HEK293 (cell line): ENCODE data around the gene AEBP1.

Experiments
- CTCF ChIA-PET: fragments of 350-600 bp; formaldehyde crosslinking; extraction: SDS; loops from one replicate; lab custom pipeline; 2021; ENCODE audit warnings: antibody characterized with exemption; lab: Yijun Ruan, JAX
- POLR2A ChIA-PET: fragments of 300-600 bp; formaldehyde crosslinking; extraction: SDS; loops from one replicate; lab custom pipeline; 2020; ENCODE audit warnings: antibody characterized with exemption, inconsistent platforms; lab: Yijun Ruan, JAX
- H3K27ac ChIP-seq: fragments of 200-500 bp; sonication (Bioruptor generic); 2 replicates; pipeline ENCODE4 v1.5.1; 2014; ENCODE audit warnings: low read depth, low read length, control low read depth, inconsistent platforms; ENCODE audit errors: extremely low read depth
- H3K36me3 ChIP-seq, 2 experiments: fragments of 200-500 bp in 1 of 2; sonication (Bioruptor generic) in 1 of 2; 1 replicate in 1 of 2; 2 replicates in 1 of 2; pipeline ENCODE4 v1.5.1; 2014 to 2017; ENCODE audit warnings: inconsistent platforms in 2 of 2, low read length in 2 of 2; ENCODE audit not compliant: control insufficient read depth in 2 of 2, insufficient read depth in 1 of 2
- H3K4me1 ChIP-seq: fragments of 200-500 bp; sonication (Bioruptor generic); 2 replicates; pipeline ENCODE4 v1.5.1; 2014; ENCODE audit warnings: mild to moderate bottlenecking, low read length, inconsistent platforms; ENCODE audit not compliant: control insufficient read depth, insufficient read depth
- H3K4me3 ChIP-seq: 2 replicates; pipeline ENCODE4 v1.5.1; 2011; ENCODE audit warnings: low read depth, mild to moderate bottlenecking, control low read depth, low read length, moderate library complexity
- H3K9me3 ChIP-seq: fragments of 200-500 bp; sonication (Bioruptor generic); 2 replicates; pipeline ENCODE4 v1.5.1; 2014; ENCODE audit warnings: low read depth, low read length, inconsistent platforms; ENCODE audit not compliant: control insufficient read depth, insufficient read depth
- PRDM2 ChIP-seq: fragments of 450-650 bp; formaldehyde crosslinking; IDR thresholded peaks from 2 replicates; pipeline ENCODE4 v1.5.1; 2016; ENCODE audit warnings: missing biosample characterization, missing genetic modification characterization, borderline replicate concordance
- YY2 ChIP-seq: fragments of 450-650 bp; formaldehyde crosslinking; IDR thresholded peaks from 2 replicates; pipeline ENCODE4 v1.5.1; 2016; ENCODE audit warnings: missing biosample characterization, missing genetic modification characterization
- ZNF148 ChIP-seq: fragments of 450-650 bp; formaldehyde crosslinking; IDR thresholded peaks from 2 replicates; pipeline ENCODE4 v1.5.0; 2017; ENCODE audit warnings: missing biosample characterization, missing genetic modification characterization, borderline replicate concordance
- ZNF157 ChIP-seq: fragments of 450-650 bp; formaldehyde crosslinking; IDR thresholded peaks from 2 replicates; pipeline ENCODE4 v1.5.1; 2016; ENCODE audit warnings: missing biosample characterization, missing genetic modification characterization
- ZNF202 ChIP-seq: fragments of 450-650 bp; formaldehyde crosslinking; IDR thresholded peaks from 2 replicates; pipeline ENCODE4 v1.5.1; 2016; ENCODE audit warnings: missing biosample characterization, missing genetic modification characterization, borderline replicate concordance
- ZNF239 ChIP-seq: fragments of 450-650 bp; formaldehyde crosslinking; IDR thresholded peaks from 2 replicates; pipeline ENCODE4 v1.5.1; 2016; ENCODE audit warnings: missing biosample characterization, missing genetic modification characterization
- ZNF391 ChIP-seq: fragments of 450-650 bp; formaldehyde crosslinking; IDR thresholded peaks from 2 replicates; pipeline ENCODE4 v1.5.1; 2016; ENCODE audit warnings: low read depth, missing biosample characterization, missing genetic modification characterization, borderline replicate concordance
- ZNF558 ChIP-seq: fragments of 450-650 bp; formaldehyde crosslinking; IDR thresholded peaks from 2 replicates; pipeline ENCODE4 v1.5.1; 2016; ENCODE audit warnings: missing biosample characterization, missing genetic modification characterization
- ZNF585B ChIP-seq: fragments of 450-650 bp; formaldehyde crosslinking; IDR thresholded peaks from 2 replicates; pipeline ENCODE4 v1.5.1; 2016; ENCODE audit warnings: missing biosample characterization, missing genetic modification characterization
- ZNF670 ChIP-seq: fragments of 450-650 bp; formaldehyde crosslinking; IDR thresholded peaks from 2 replicates; pipeline ENCODE4 v1.5.1; 2016; ENCODE audit warnings: missing biosample characterization, missing genetic modification characterization, low read depth
- ZNF843 ChIP-seq: fragments of 450-650 bp; formaldehyde crosslinking; IDR thresholded peaks from 2 replicates; pipeline ENCODE4 v1.5.1; 2016; ENCODE audit warnings: missing biosample characterization, missing genetic modification characterization
- TF ChIP-seq, protein P1 (sequence below): fragments of 450-650 bp; formaldehyde crosslinking; conservative IDR thresholded peaks from 2 replicates; pipeline ENCODE4 v1.5.1; 2016; ENCODE audit warnings: low read depth, missing biosample characterization, missing genetic modification characterization
- TF ChIP-seq, protein P2 (sequence below): fragments of 450-650 bp; formaldehyde crosslinking; IDR thresholded peaks from 2 replicates; pipeline ENCODE4 v1.5.1; 2016; ENCODE audit warnings: missing biosample characterization, missing genetic modification characterization

The AEBP1 gene

DNA sequence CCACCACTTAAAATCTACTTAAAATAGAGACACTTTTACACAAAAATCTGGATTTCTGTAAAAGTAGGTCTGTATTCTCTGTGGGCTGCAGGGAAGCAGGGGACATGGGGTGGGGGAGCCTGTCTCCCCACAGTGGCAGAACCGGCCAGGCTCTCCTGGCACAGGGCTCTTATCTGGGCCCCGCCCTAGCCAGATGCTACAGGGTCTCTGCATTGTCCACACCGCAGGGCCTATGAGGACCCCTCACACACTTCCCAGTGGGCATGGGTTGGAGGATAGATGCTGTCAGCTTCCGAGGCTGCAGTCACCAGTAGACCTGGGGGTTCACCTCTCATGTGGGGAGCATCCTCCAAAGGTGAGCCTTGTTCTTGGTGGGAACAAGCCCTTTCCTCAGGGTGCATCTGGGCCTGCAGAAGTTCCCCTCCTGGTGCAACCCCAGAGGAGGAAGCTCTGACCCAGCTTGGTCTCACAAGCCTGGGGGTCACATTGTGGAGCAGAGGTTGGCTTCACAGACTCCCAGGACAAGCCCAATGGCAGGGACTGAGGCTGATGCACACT lies 52.4 kb downstream of the AEBP1 start:
- H3K9me3 ChIP-seq = no peaks in the 10 kb centered on the region
- POLR2A ChIA-PET = no interaction called here

More for the DNA sequence above, 52.4 kb downstream of the AEBP1 start:
- CTCF ChIA-PET = no interaction called here
- no peak overlapping the region for H3K4me3 ChIP-seq
- no peak for TF ChIP-seq ZNF558 (tag by site-specific recombination)
- no peak for TF ChIP-seq ZNF843 (tag by site-specific recombination)
- TF ChIP-seq ZNF148 = no peak
- no peak for TF ChIP-seq PRDM2 (tag by site-specific recombination)
- TF ChIP-seq ZNF239 (tag by site-specific recombination) = no peak
- TF ChIP-seq ZNF157 (tag by site-specific recombination) = no peak
- TF ChIP-seq, protein P1, sequence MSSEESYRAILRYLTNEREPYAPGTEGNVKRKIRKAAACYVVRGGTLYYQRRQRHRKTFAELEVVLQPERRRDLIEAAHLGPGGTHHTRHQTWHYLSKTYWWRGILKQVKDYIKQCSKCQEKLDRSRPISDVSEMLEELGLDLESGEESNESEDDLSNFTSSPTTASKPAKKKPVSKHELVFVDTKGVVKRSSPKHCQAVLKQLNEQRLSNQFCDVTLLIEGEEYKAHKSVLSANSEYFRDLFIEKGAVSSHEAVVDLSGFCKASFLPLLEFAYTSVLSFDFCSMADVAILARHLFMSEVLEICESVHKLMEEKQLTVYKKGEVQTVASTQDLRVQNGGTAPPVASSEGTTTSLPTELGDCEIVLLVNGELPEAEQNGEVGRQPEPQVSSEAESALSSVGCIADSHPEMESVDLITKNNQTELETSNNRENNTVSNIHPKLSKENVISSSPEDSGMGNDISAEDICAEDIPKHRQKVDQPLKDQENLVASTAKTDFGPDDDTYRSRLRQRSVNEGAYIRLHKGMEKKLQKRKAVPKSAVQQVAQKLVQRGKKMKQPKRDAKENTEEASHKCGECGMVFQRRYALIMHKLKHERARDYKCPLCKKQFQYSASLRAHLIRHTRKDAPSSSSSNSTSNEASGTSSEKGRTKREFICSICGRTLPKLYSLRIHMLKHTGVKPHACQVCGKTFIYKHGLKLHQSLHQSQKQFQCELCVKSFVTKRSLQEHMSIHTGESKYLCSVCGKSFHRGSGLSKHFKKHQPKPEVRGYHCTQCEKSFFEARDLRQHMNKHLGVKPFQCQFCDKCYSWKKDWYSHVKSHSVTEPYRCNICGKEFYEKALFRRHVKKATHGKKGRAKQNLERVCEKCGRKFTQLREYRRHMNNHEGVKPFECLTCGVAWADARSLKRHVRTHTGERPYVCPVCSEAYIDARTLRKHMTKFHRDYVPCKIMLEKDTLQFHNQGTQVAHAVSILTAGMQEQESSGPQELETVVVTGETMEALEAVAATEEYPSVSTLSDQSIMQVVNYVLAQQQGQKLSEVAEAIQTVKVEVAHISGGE (tag by site-specific recombination) = no peak
- TF ChIP-seq, protein P2, sequence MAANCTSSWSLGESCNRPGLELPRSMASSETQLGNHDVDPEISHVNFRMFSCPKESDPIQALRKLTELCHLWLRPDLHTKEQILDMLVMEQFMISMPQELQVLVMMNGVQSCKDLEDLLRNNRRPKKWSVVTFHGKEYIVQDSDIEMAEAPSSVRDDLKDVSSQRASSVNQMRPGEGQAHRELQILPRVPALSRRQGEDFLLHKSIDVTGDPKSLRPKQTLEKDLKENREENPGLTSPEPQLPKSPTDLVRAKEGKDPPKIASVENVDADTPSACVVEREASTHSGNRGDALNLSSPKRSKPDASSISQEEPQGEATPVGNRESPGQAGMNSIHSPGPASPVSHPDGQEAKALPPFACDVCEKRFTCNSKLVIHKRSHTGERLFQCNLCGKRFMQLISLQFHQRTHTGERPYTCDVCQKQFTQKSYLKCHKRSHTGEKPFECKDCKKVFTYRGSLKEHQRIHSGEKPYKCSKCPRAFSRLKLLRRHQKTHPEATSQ = no peak
- no peak for TF ChIP-seq ZNF585B (tag by site-specific recombination)
- TF ChIP-seq ZNF391 (tag by site-specific recombination) = no peak
- TF ChIP-seq ZNF202 (tag by site-specific recombination) = no peak
- no peak for TF ChIP-seq YY2
- no peak for TF ChIP-seq ZNF670
- TF ChIP-seq, all 188 proteins: peak for 0
- no peaks in the 10 kb centered on the region for H3K36me3 ChIP-seq
- H3K4me1 ChIP-seq = no peaks in the 10 kb centered on the region
- H3K27ac ChIP-seq = no peak overlapping the region
